CD8-positive, alpha-beta memory T cell (primary cell): ENCODE data around the gene FAM118A. TPM values are rescaled to one million over a fixed set of nuclear protein-coding genes. Genes with fewer than 3 reads are reported as not detected.

Experiments
- CTCF ChIA-PET: fragments of 350-600 bp; sonication (Branson Sonifier 250); formaldehyde crosslinking; loops from one replicate; lab custom pipeline; 2021; ENCODE audit warnings: antibody characterized with exemption; lab: Charles Lee
- POLR2A ChIA-PET: fragments of 350-600 bp; sonication (Branson Sonifier 250); formaldehyde crosslinking; loops from one replicate; lab custom pipeline; 2021; ENCODE audit warnings: antibody characterized with exemption; lab: Charles Lee
- DNase-seq, 5 donors: peaks; one replicate each; pipeline versions ENCODE4 v3.0.0 to v3.0.0-alpha.2; 2020 to 2022; ENCODE audit warnings: mixed read lengths in 1 of 5
- H3K27ac ChIP-seq: one replicate; pipeline ENCODE4 v1.7.0; 2013; ENCODE audit warnings: low read depth, mild to moderate bottlenecking, low read length, moderate library complexity
- H3K27me3 ChIP-seq: 2 replicates; pipeline ENCODE4 v1.7.0; 2013; ENCODE audit warnings: low read length, mild to moderate bottlenecking; ENCODE audit not compliant: insufficient read depth, poor library complexity, severe bottlenecking
- H3K36me3 ChIP-seq: 2 replicates; pipeline ENCODE4 v1.7.0; 2013; ENCODE audit warnings: mild to moderate bottlenecking, low read length, moderate library complexity; ENCODE audit not compliant: insufficient read depth
- H3K4me1 ChIP-seq: 2 replicates; pipeline ENCODE4 v1.7.0; 2013; ENCODE audit warnings: mild to moderate bottlenecking, low read length, moderate library complexity; ENCODE audit not compliant: insufficient read depth
- H3K4me3 ChIP-seq: 2 replicates; pipeline ENCODE4 v1.7.0; 2013; ENCODE audit warnings: mild to moderate bottlenecking, low read length
- H3K9me3 ChIP-seq: 2 replicates; pipeline ENCODE4 v1.7.0; 2013; ENCODE audit warnings: mild to moderate bottlenecking, low read length
- H3K27ac Mint-ChIP-seq, 8 donors: one replicate each; pipeline ENCODE4 v1.8.0; 2020 to 2021; ENCODE audit warnings: mixed read lengths in 8 of 8, mild to moderate bottlenecking in 6 of 8, inconsistent platforms in 3 of 8, moderate library complexity in 3 of 8
- H3K27me3 Mint-ChIP-seq, 2 donors: one replicate each; pipeline ENCODE4 v1.8.0; 2020 to 2021; ENCODE audit warnings: mixed read lengths in 2 of 2, mild to moderate bottlenecking in 1 of 2, moderate library complexity in 1 of 2
- H3K36me3 Mint-ChIP-seq, 3 donors: one replicate each; pipeline ENCODE4 v1.8.0; 2020 to 2021; ENCODE audit warnings: mixed read lengths in 3 of 3, inconsistent platforms in 1 of 3, mild to moderate bottlenecking in 1 of 3
- H3K4me1 Mint-ChIP-seq, 3 donors: one replicate each; pipeline ENCODE4 v1.8.0; 2020 to 2021; ENCODE audit warnings: mixed read lengths in 3 of 3, inconsistent platforms in 1 of 3, mild to moderate bottlenecking in 1 of 3
- H3K4me3 Mint-ChIP-seq, 7 donors: one replicate each; pipeline ENCODE4 v1.8.0; 2020 to 2021; ENCODE audit warnings: mixed read lengths in 7 of 7, mild to moderate bottlenecking in 6 of 7, moderate library complexity in 4 of 7, inconsistent platforms in 2 of 7
- H3K9me3 Mint-ChIP-seq, 5 donors: one replicate each; pipeline ENCODE4 v1.8.0; 2020 to 2022; ENCODE audit warnings: mixed read lengths in 5 of 5, mild to moderate bottlenecking in 3 of 5, moderate library complexity in 2 of 5, inconsistent platforms in 1 of 5
- polyA plus RNA-seq: library from polyadenylated mRNA; unstranded; fragments of 300-500 nt; fragmentation: Illumina TruSeq; gene quantifications from one replicate; pipeline ENCODE4 v1.2.3, GENCODE V29; 2021
- total RNA-seq, 2 experiments: library from RNA; stranded (reverse); gene quantifications; one replicate each; pipeline ENCODE4 v1.2.3, GENCODE V29; 2021

The FAM118A gene
- total and polyA plus RNA-seq, 3 experiments from 2014 or later, result 27.8 to 28.4 (median 28.1) TPM

DNA sequence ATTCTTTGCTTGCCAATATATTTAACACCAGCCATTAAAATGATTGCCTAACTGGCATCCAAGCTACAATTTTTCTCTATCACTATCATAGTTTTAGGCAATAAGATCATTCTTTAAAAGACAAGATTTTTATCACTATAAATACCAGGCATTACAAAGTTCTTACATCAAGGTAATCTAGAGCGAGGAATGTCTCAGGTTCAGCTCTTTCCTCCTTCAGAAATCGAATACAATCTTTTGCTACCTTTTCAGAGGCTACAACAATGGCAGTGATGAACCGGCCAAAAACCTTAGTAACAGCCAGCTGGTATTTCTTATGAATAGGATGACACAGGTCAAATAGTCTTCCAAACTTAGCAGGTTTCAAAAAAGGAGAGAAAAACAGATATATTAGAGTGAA is 79.8 kb downstream of the FAM118A start:
- CTCF ChIA-PET, result no interaction called here
- DNase-seq, result no peak
- Histone ChIP-seq H3K27me3 (no peaks in the 10 kb centered on the region), H3K36me3 (no peaks in the 10 kb centered on the region), H3K9me3 (no peaks in the 10 kb centered on the region), H3K4me1 (no peaks in the 10 kb centered on the region), H3K27ac (no peak overlapping the region), H3K4me3 (no peak overlapping the region)
- peaks cover 0 to 8% of the 10 kb centered on the region in 2 donors for H3K27me3 Mint-ChIP-seq
- no peak overlapping the region for H3K27ac Mint-ChIP-seq
- no peaks in the 10 kb centered on the region for H3K9me3 Mint-ChIP-seq
- no peak overlapping the region for H3K4me3 Mint-ChIP-seq
- H3K36me3 Mint-ChIP-seq, result no peaks in the 10 kb centered on the region
- H3K4me1 Mint-ChIP-seq, result no peaks in the 10 kb centered on the region
- POLR2A ChIA-PET, result no interaction called here

Other genes starting within 250 kb of the FAM118A start
- gene NUP50, start 146.0 kb upstream of the FAM118A start, total RNA-seq, result 100 to 1,000 TPM; 170 to 172 TPM
- gene NUP50, start 146.0 kb upstream of the FAM118A start, polyA plus RNA-seq, result 63.4 TPM
- 10 to 100 TPM; 32.3 to 39.5 TPM for gene KIAA0930, start 69.0 kb upstream of the FAM118A start, total RNA-seq
- 2.7 TPM for gene KIAA0930, start 69.0 kb upstream of the FAM118A start, polyA plus RNA-seq
- gene UPK3A, start 25.0 kb upstream of the FAM118A start, total RNA-seq, result not detected
- not detected for gene UPK3A, start 25.0 kb upstream of the FAM118A start, polyA plus RNA-seq
- under 1 TPM; 0.37 to 0.38 TPM for gene SMC1B, start 103.7 kb downstream of the FAM118A start, total RNA-seq
- gene SMC1B, start 103.7 kb downstream of the FAM118A start, polyA plus RNA-seq, result not detected
- gene RIBC2, start 103.8 kb downstream of the FAM118A start, total RNA-seq, result 10 to 100 TPM in 1 of 2 experiments, 1 to 10 TPM in 1; 9.6 to 10.4 TPM
- gene RIBC2, start 103.8 kb downstream of the FAM118A start, polyA plus RNA-seq, result 0.47 TPM
- not detected for gene FBLN1, start 192.9 kb downstream of the FAM118A start, total RNA-seq
- gene FBLN1, start 192.9 kb downstream of the FAM118A start, polyA plus RNA-seq, result not detected